Common myeloid progenitor, CD34-positive (primary cell): ENCODE results near the gene RUNX1.

Source experiments
- CTCF ChIA-PET: fragments of 350-600 bp; sonication (Branson Sonifier 250); formaldehyde crosslinking; loops from one replicate; lab custom pipeline; 2021; ENCODE audit warnings: antibody characterized with exemption; lab: Charles Lee
- POLR2A ChIA-PET: fragments of 350-600 bp; sonication (Branson Sonifier 250); formaldehyde crosslinking; loops from one replicate; lab custom pipeline; 2021; ENCODE audit warnings: antibody characterized with exemption; lab: Charles Lee
- DNase-seq, 3 donors: peaks; one replicate each; pipeline versions ENCODE4 v3.0.0 to v3.0.0-alpha.2; 2013
- H3K27ac ChIP-seq, 2 experiments: 1 replicate in 1 of 2; 2 replicates in 1 of 2; pipeline ENCODE4 v1.7.0; 2013; ENCODE audit warnings: inconsistent platforms in 2 of 2, low read length in 2 of 2, mild to moderate bottlenecking in 2 of 2, low read depth in 1 of 2, moderate library complexity in 1 of 2; ENCODE audit not compliant: severe bottlenecking in 2 of 2, insufficient read depth in 1 of 2, poor library complexity in 1 of 2
- H3K27me3 ChIP-seq, 5 experiments: replicated peaks in 2 of 5; 1 replicate in 3 of 5; 2 replicates in 2 of 5; pipeline versions ENCODE4 v1.6.1 to v1.7.0; 2013; ENCODE audit warnings: low read length in 4 of 5, mild to moderate bottlenecking in 2 of 5, moderate library complexity in 2 of 5, inconsistent platforms in 1 of 5; ENCODE audit not compliant: insufficient read depth in 5 of 5, control insufficient read depth in 4 of 5
- H3K36me3 ChIP-seq, 4 experiments: 1 replicate in 2 of 4; 2 replicates in 2 of 4; pipeline versions ENCODE4 v1.6.1 to v1.7.0; 2013; ENCODE audit warnings: low read length in 3 of 4, control low read depth in 1 of 4, mild to moderate bottlenecking in 1 of 4; ENCODE audit not compliant: control insufficient read depth in 4 of 4, insufficient read depth in 4 of 4
- H3K4me1 ChIP-seq, 4 experiments: 1 replicate in 3 of 4; 2 replicates in 1 of 4; pipeline versions ENCODE4 v1.6.1 to v1.7.1; 2013; ENCODE audit warnings: low read length in 3 of 4, mild to moderate bottlenecking in 3 of 4, control low read depth in 1 of 4, inconsistent platforms in 1 of 4, moderate library complexity in 1 of 4; ENCODE audit not compliant: control insufficient read depth in 4 of 4, insufficient read depth in 4 of 4; ENCODE audit errors: control extremely low read depth in 1 of 4
- H3K4me3 ChIP-seq, 7 experiments: 1 replicate in 4 of 7; 2 replicates in 3 of 7; pipeline versions ENCODE4 v1.5.1 to v1.7.0; 2013; ENCODE audit warnings: mild to moderate bottlenecking in 7 of 7, low read length in 6 of 7, moderate library complexity in 6 of 7, inconsistent platforms in 2 of 7, low read depth in 2 of 7, control low read depth in 1 of 7; ENCODE audit not compliant: insufficient read depth in 4 of 7, control insufficient read depth in 1 of 7; ENCODE audit errors: extremely low read depth in 1 of 7
- H3K9me3 ChIP-seq, 5 experiments: 1 replicate in 4 of 5; 2 replicates in 1 of 5; pipeline versions ENCODE4 v1.6.1 to v1.7.1; 2013; ENCODE audit warnings: low read length in 4 of 5, mild to moderate bottlenecking in 2 of 5, inconsistent platforms in 1 of 5, low read depth in 1 of 5, moderate library complexity in 1 of 5; ENCODE audit not compliant: control insufficient read depth in 4 of 5, insufficient read depth in 2 of 5; ENCODE audit errors: control extremely low read depth in 1 of 5
- WGBS: methylation state at CpG from one replicate; pipeline ENCODE4 v1.1.5; 2013; ENCODE audit not compliant: insufficient coverage; 5-methylcytosine and 5-hydroxymethylcytosine counted together

The RUNX1 gene

GRCh38 chr21:34795548-34796180 lies 253.4 kb downstream of the RUNX1 start:
- peak overlapping the region in 1 of 2 experiments; percentile 28 for H3K27ac ChIP-seq
- 82% methylated on average over 7 of the region's 7 CpGs for WGBS
- no peaks in the 10 kb centered on the region for H3K27me3 ChIP-seq
- DNase-seq, result no peak
- CTCF ChIA-PET, result interaction anchor here (1.1 to 1.4 kb wide), 2 partner anchors 9 to 27 kb away, joined by 3 to 4 read pairs; no protein-coding TSS in a partner anchor
- H3K9me3 ChIP-seq, result no peaks in the 10 kb centered on the region
- peaks cover 27 to 94% (median 78%) of the 10 kb centered on the region in 4 experiments for H3K36me3 ChIP-seq
- no peaks in the 10 kb centered on the region for H3K4me1 ChIP-seq
- POLR2A ChIA-PET, result no interaction called here
- no peak overlapping the region for H3K4me3 ChIP-seq

DNA sequence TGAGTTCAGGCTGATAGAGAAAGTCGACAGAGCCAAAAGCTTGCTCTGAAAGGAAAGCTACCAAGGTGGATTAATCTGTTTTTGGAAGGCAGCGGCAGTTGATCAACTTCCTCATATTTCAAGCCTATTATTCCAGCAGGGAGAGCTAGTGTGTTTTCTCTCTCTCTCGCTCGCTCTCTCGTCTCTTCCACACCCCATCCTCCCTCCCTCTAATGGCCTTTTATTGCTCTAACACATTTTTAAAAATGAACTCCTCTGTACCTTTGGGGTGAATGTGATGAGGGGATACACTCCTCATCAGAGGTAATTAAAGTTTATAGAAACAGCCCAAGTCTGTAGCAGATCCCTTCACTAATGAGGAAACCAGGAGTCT lies 253.9 kb downstream of the RUNX1 start:
- Histone ChIP-seq H3K36me3 (peaks cover 31 to 94% (median 77%) of the 10 kb centered on the region in 4 experiments), H3K4me3 (no peak overlapping the region), H3K9me3 (no peaks in the 10 kb centered on the region), H3K27me3 (no peaks in the 10 kb centered on the region), H3K4me1 (peaks cover 0 to 3% (median 0%) of the 10 kb centered on the region in 4 experiments), H3K27ac (peak overlapping the region; percentile 12 to 28)
- no CpG with 5 or more reads among the region's 5 CpGs for WGBS
- ChIA-PET CTCF (interaction anchor here (1.4 kb wide), 1 partner anchor 10 kb away, joined by 4 read pairs; no protein-coding TSS in a partner anchor), POLR2A (no interaction called here)
- no peak for DNase-seq

DNA sequence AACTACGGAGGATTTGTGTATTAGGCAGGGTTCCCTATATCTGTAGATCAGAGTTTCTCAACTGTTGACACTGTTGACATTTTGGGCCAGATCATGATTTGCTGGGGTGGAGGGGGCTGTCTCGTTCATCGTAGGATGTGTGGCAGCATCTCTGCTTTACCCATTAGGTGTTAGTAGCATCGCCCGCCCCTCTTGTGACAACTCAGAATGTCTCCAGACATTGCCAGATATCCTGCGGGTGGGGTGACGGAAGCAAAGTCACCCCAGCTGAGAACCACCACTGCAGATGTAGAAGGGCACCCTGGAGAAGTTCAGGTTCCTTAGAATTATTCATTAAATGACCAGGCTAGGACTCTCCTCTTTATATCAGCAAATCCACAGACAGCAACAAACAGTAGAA lies 254.4 kb downstream of the RUNX1 start:
- Histone ChIP-seq H3K27ac (peak overlapping the region; percentile 12 to 28), H3K36me3 (peaks cover 30 to 91% (median 74%) of the 10 kb centered on the region in 4 experiments), H3K4me1 (peaks cover 0 to 3% (median 0%) of the 10 kb centered on the region in 4 experiments), H3K27me3 (no peaks in the 10 kb centered on the region), H3K9me3 (no peaks in the 10 kb centered on the region), H3K4me3 (no peak overlapping the region)
- DNase-seq, result no peak
- ChIA-PET POLR2A (no interaction called here), CTCF (no interaction called here)
- WGBS, result 100% methylated on average over 5 of the region's 7 CpGs

DNA sequence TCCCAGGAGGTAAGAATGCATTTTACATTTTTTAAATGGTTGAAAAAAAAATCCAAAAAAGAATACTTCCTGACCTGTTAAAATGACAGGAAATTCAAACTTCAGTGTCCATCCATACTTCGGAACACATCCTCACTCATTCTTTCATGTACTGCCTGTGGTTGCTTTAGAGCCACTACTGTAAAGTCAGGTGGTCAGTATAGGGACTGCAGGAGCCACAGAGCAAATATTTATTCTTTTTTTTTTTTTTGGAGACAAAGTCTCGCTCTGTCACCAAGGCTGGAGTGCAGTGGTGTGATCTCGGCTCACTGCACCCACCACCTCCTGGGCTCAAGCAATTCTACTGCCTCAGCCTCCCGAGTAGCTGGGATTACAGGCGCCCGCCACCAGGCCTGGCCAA lies 255.6 kb downstream of the RUNX1 start:
- Histone ChIP-seq H3K4me3 (no peak overlapping the region), H3K9me3 (no peaks in the 10 kb centered on the region), H3K27me3 (no peaks in the 10 kb centered on the region), H3K36me3 (peaks cover 27 to 88% (median 66%) of the 10 kb centered on the region in 4 experiments), H3K4me1 (peaks cover 0 to 11% (median 5%) of the 10 kb centered on the region in 4 experiments), H3K27ac (no peak overlapping the region)
- WGBS, result 100% methylated on average over 2 of the region's 6 CpGs
- POLR2A ChIA-PET, result no interaction called here
- CTCF ChIA-PET, result no interaction called here
- DNase-seq, result no peak

GRCh38 chr21:34792504-34793089 lies 256.5 kb downstream of the RUNX1 start:
- ChIA-PET CTCF (no interaction called here), POLR2A (no interaction called here)
- H3K4me1 ChIP-seq, result peaks cover 0 to 18% (median 5%) of the 10 kb centered on the region in 4 experiments
- no peak overlapping the region for H3K4me3 ChIP-seq
- H3K27me3 ChIP-seq, result no peaks in the 10 kb centered on the region
- WGBS, result 98% methylated on average over 26 of the region's 27 CpGs
- DNase-seq, result no peak
- H3K27ac ChIP-seq, result no peak overlapping the region
- H3K36me3 ChIP-seq, result peaks cover 23 to 79% (median 58%) of the 10 kb centered on the region in 4 experiments
- H3K9me3 ChIP-seq, result no peaks in the 10 kb centered on the region

DNA sequence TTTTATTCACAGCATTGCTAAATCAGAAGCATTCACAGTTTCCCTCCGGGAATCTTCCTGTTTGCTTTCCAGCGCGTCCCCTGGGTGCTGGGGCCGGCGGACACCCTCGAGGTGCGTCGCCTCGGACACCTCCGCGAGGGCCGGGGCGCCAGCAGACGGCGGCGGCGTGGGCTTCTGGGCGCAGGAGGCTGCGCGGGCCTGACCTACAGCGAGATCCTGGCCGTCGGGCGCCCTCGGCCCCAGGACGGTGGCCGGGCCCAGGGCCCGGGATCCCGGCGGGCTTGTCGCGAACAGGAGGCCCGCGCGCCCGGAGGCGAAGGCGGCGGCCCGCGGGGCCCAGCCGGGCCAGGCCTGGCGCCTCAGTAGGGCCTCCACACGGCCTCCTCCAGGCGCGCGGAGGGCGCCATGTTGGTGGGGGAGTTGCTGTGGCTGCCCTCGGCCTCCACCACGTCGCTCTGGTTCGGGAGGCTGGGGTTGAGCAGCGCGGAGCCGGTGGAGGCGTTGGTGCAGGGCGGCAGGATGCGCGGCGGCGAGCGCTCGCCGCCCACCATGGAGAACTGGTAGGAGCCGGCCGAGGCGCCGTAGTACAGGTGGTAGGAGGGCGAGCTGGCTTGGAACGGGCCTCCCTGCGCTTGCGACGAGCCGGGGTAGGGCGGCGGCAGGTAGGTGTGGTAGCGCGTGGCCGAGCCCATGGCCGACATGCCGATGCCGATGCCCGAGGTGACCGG lies 257.2 kb downstream of the RUNX1 start:
- Histone ChIP-seq H3K4me1 (peaks cover 0 to 19% (median 5%) of the 10 kb centered on the region in 4 experiments), H3K36me3 (peaks cover 23 to 73% (median 51%) of the 10 kb centered on the region in 4 experiments), H3K27me3 (no peaks in the 10 kb centered on the region), H3K27ac (no peak overlapping the region), H3K4me3 (no peak overlapping the region), H3K9me3 (no peaks in the 10 kb centered on the region)
- WGBS, result 98% methylated on average over 68 of the region's 84 CpGs
- CTCF ChIA-PET, result no interaction called here
- no peak for DNase-seq
- POLR2A ChIA-PET, result no interaction called here

- Histone ChIP-seq H3K9me3 (no peaks in the 10 kb centered on the region), H3K27ac (no peak overlapping the region), H3K36me3 (peaks cover 18 to 62% (median 41%) of the 10 kb centered on the region in 4 experiments), H3K4me1 (peaks cover 0 to 19% (median 5%) of the 10 kb centered on the region in 4 experiments), H3K4me3 (no peak overlapping the region), H3K27me3 (no peaks in the 10 kb centered on the region)
- DNase-seq, result no peak
- ChIA-PET CTCF (no interaction called here), POLR2A (no interaction called here)
- WGBS, result no CpG with 5 or more reads among the region's 3 CpGs
These were observed 258.3 kb downstream of the RUNX1 start for GRCh38 chr21:34790834-34791233.
